NB4 (cell line): ENCODE measurements around the gene SH2B3.

ENCODE experiments used
- CTCF ChIP-seq: IDR thresholded peaks from one replicate; pipeline ENCODE4 v1.5.1; 2012; ENCODE audit warnings: low read depth, low read length
- POLR2A ChIP-seq: IDR thresholded peaks from 2 replicates; pipeline ENCODE4 v1.6.1; 2011; ENCODE audit warnings: mild to moderate bottlenecking; ENCODE audit not compliant: insufficient read length; ENCODE audit errors: extremely low read depth
- TF ChIP-seq, protein P1 (sequence below): IDR thresholded peaks from 2 replicates; pipeline ENCODE4 v1.6.1; 2011; ENCODE audit warnings: low read depth, low read length

DNA sequence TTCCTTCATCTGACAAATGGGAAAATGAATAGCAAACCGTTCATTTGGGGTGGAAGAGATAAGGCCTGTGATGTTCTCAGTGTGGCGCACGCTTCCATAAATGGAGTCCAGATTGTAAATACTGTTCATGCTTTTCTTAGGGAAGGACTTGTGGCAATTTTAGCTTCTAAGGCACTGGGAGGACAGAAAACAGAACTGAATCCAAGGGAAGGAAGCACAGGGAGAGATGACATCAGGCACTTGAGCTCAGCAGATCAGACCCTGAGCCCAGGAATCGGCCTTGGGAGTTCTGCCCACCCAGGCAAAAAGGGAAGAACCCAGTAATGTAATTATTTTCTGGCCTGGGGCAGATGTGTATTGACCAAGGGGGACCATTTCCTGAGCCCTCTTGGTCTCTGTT is 7.2 kb upstream of the SH2B3 start:
- no peak for TF ChIP-seq CTCF
- no peak for TF ChIP-seq POLR2A
- TF ChIP-seq, protein P1, sequence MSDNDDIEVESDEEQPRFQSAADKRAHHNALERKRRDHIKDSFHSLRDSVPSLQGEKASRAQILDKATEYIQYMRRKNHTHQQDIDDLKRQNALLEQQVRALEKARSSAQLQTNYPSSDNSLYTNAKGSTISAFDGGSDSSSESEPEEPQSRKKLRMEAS = no peak
